ENCODE data around the gene PPFIBP1. TPM values are rescaled to one million over a fixed set of nuclear protein-coding genes. Genes with fewer than 3 reads are reported as not detected.
"Not testable (repeated sequence)": the region's sequence is repeated elsewhere in the genome, so short reads cannot be mapped to it uniquely, and the experiment has no call there.

PPFIBP1 gene
- total and polyA plus RNA-seq, 9 donors: 61.3 to 216 (median 155) TPM

GRCh38 chr12:27589419-27589818, 65.4 kb downstream of the PPFIBP1 start:
- H3K4me1 ChIP-seq (ENCODE audit: insufficient read depth): peaks cover 8% of the 10 kb centered on the region
- intact Hi-C loops (cut with DNase I): no loop called here
- no peaks in the 10 kb centered on the region for H3K27me3 ChIP-seq
- H3K9me3 ChIP-seq: no peaks in the 10 kb centered on the region
- H3K27ac ChIP-seq: no peak overlapping the region
- H3K4me3 ChIP-seq: no peak overlapping the region
- no peak for TF ChIP-seq POLR2A (IDR thresholded peaks at IDR 0.05)
- no peak for TF ChIP-seq CTCF (IDR thresholded peaks at IDR 0.05)
- no peak for TF ChIP-seq EP300 (IDR thresholded peaks at IDR 0.05)
- 95 to 98% (median 95%) methylated on average over 4 of the region's 4 CpGs for WGBS, 3 donors
- H3K36me3 ChIP-seq: no peaks in the 10 kb centered on the region
- no peak for DNase-seq

- H3K27ac ChIP-seq; DNase-seq; H3K9me3 ChIP-seq; intact Hi-C loops (cut with DNase I); H3K4me3 ChIP-seq; H3K36me3 ChIP-seq; H3K27me3 ChIP-seq; H3K4me1 ChIP-seq (ENCODE audit: insufficient read depth): not testable (repeated sequence)
- 95 to 98% (median 97%) methylated on average over 3 of the region's 3 CpGs for WGBS, 3 donors
Observed at GRCh38 chr12:27591698-27592097, 67.7 kb downstream of the PPFIBP1 start.

GRCh38 chr12:27592548-27592947, 68.5 kb downstream of the PPFIBP1 start:
- Histone ChIP-seq H3K4me1 (ENCODE audit: insufficient read depth) (peaks cover 8% of the 10 kb centered on the region), H3K4me3 (no peak overlapping the region), H3K36me3 (no peaks in the 10 kb centered on the region), H3K27ac (no peak overlapping the region), H3K9me3 (no peaks in the 10 kb centered on the region), H3K27me3 (no peaks in the 10 kb centered on the region)
- 57 to 67% (median 59%) methylated on average over 5 of the region's 5 CpGs for WGBS, 3 donors
- peak in 1 of 5 donors; percentile 58 for DNase-seq
- TF ChIP-seq EP300 (IDR thresholded peaks at IDR 0.05): no peak
- TF ChIP-seq CTCF (IDR thresholded peaks at IDR 0.05): no peak
- no peak for TF ChIP-seq POLR2A (IDR thresholded peaks at IDR 0.05)
- intact Hi-C loops (cut with DNase I): no loop called here

- Histone ChIP-seq H3K36me3 (no peaks in the 10 kb centered on the region), H3K27me3 (no peaks in the 10 kb centered on the region), H3K9me3 (no peaks in the 10 kb centered on the region), H3K4me3 (no peak overlapping the region), H3K4me1 (ENCODE audit: insufficient read depth) (peaks cover 8% of the 10 kb centered on the region), H3K27ac (no peak overlapping the region)
- no peak for DNase-seq
- TF ChIP-seq POLR2A (IDR thresholded peaks at IDR 0.05) (no peak), CTCF (IDR thresholded peaks at IDR 0.05) (no peak), EP300 (IDR thresholded peaks at IDR 0.05) (no peak)
- intact Hi-C loops (cut with DNase I): no loop called here
- 91 to 93% (median 93%) methylated on average over 4 of the region's 4 CpGs for WGBS, 3 donors
Observed at GRCh38 chr12:27593266-27593665, 69.3 kb downstream of the PPFIBP1 start.

GRCh38 chr12:27595231-27595642, 71.2 kb downstream of the PPFIBP1 start:
- H3K4me1 ChIP-seq (ENCODE audit: insufficient read depth): peaks cover 9% of the 10 kb centered on the region
- DNase-seq: peak; percentile 51 to 80 (median 59)
- WGBS, 3 donors: 10 to 25% (median 12%) methylated on average over 16 of the region's 16 CpGs

GRCh38 chr12:27598866-27599265, 74.9 kb downstream of the PPFIBP1 start:
- H3K27ac ChIP-seq; DNase-seq; intact Hi-C loops (cut with DNase I); H3K9me3 ChIP-seq; H3K36me3 ChIP-seq; H3K27me3 ChIP-seq; H3K4me3 ChIP-seq: not testable (repeated sequence)
- WGBS, 3 donors: 2 to 11% (median 6%) methylated on average over 1 of the region's 1 CpG
- peaks cover 12% of the 10 kb centered on the region for H3K4me1 ChIP-seq (ENCODE audit: insufficient read depth)

More at GRCh38 chr12:27595231-27595642, 71.2 kb downstream of the PPFIBP1 start:
- intact Hi-C loops (cut with DNase I): no loop called here
- Histone ChIP-seq H3K27me3 (no peaks in the 10 kb centered on the region), H3K9me3 (no peaks in the 10 kb centered on the region), H3K27ac (peak overlapping the region; percentile 9 to 15), H3K4me3 (no peak overlapping the region), H3K36me3 (no peaks in the 10 kb centered on the region)
- no peak for TF ChIP-seq EP300 (IDR thresholded peaks at IDR 0.05)
- no peak for TF ChIP-seq CTCF (IDR thresholded peaks at IDR 0.05)
- TF ChIP-seq POLR2A (IDR thresholded peaks at IDR 0.05): no peak

GRCh38 chr12:27601056-27601828, 77.2 kb downstream of the PPFIBP1 start:
- H3K36me3 ChIP-seq; H3K27me3 ChIP-seq; H3K9me3 ChIP-seq; H3K27ac ChIP-seq; H3K4me3 ChIP-seq; DNase-seq; intact Hi-C loops (cut with DNase I): not testable (repeated sequence)
- 12 to 21% (median 18%) methylated on average over 5 of the region's 5 CpGs for WGBS, 3 donors
- H3K4me1 ChIP-seq (ENCODE audit: insufficient read depth): peaks cover 12% of the 10 kb centered on the region
